Measurements from ENCODE around the gene PIK3AP1.
"Not testable (repeated sequence)": the region's sequence is repeated elsewhere in the genome, so short reads cannot be mapped to it uniquely, and the experiment has no call there.

PIK3AP1 gene

GRCh38 chr10:96695975-96696634 lies 24.2 kb downstream of the PIK3AP1 start:
- DNase-seq, result no peak

DNA sequence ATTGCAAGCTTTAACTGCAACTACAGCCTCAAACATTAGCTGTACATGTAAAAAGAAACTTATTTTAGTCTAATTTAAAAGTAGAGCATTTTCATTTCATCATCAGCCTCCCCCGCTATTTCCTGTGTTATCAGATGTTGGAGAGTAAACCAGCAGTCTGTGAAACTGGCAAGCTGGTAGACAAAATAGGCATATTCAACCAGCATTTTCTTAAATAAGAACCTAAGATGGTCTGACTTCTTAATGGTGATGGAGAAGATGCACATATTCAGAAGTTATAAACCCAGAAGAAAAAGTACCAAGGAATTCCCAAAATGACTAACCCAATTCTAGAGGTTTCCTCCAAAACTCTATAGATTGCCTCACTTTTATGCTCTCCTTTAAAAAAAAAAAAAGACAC lies 24.9 kb downstream of the PIK3AP1 start:
- DNase-seq, result no peak

DNA sequence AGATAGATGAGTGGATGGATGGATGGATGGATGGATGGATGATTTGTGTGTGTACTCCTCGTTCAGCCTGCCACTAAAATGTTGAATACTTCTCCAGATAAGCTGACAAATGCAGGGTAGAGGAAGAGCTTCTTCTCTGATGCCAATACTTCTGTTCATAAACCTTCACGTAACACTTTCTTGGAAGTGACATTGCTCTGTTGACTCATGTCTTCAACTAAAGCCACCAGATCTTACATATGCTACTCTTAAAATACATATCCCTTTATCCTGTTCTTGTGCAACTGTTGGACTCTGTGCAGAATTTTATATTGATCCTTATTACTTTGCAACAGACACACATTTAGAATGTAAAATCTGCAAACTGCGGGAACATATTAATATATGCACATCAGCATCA lies 26.9 kb downstream of the PIK3AP1 start:
- DNase-seq, result no peak

- no peak for DNase-seq
Measured at GRCh38 chr10:96692427-96692826, 27.9 kb downstream of the PIK3AP1 start.

DNA sequence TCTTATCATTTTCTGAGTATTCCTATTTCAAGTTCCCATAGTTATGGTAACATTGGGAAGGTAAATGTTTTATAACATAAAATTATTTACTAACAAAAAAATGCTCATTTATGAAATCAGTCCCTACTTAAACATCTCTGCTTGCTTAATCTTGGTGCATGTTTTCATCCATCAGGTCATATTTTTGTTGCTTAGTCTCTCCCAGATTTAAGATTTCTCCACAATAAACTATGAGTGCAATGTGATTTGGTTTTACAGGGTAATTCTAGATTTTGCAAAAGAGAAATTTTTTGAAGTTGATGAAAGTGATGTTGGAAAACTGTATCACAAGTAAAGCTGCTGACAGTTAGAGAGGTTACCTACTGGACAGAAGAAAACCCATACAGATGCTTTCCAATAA lies 28.6 kb downstream of the PIK3AP1 start:
- no peak for DNase-seq

DNA sequence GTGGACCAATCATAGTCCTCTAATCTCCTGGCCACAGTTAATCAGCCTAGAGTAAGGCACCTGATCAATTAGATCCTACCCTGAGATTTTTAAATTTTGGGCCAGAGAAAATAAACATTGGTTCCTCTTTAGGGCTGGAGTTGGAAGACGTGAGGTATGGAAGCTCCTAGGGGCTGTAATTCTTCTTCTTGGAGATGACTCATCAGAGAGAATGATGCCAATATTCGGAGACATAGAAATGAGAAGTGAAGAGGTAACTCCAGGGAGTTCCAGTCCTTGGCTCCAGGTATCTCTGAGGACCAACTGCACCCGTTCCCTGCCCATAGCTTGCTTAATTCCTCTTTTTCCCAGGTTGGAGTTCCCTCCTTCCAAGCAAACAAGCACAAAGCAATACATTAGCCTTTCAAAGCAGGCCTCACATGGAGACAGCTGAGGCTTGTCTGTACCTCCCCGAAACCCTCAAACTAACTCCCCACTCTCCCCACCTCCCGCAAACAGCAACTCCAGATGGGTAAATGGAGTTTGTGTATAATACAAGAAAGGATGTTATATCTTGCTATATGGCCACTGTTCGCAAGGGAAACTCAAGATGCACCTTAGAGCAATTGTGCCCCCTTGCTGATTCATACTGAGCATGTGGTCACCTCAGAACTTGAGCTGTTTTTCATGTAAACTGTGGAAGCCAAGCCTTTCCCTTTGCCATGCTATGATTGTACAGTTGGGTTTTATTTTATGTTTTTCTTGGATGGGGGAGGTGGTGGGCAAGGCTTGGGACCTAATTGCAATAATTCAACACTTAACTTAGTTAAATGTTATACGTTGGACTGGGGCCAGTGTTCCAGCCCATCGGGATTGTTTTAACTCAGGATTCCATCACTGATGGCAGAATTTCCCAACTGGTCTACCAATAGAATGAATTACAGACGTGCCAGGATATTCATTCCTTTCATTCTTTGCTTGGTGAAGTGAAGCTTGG lies 29.3 kb downstream of the PIK3AP1 start:
- no peak for DNase-seq

GRCh38 chr10:96688789-96689188 lies 31.5 kb downstream of the PIK3AP1 start:
- no peak for DNase-seq

DNA sequence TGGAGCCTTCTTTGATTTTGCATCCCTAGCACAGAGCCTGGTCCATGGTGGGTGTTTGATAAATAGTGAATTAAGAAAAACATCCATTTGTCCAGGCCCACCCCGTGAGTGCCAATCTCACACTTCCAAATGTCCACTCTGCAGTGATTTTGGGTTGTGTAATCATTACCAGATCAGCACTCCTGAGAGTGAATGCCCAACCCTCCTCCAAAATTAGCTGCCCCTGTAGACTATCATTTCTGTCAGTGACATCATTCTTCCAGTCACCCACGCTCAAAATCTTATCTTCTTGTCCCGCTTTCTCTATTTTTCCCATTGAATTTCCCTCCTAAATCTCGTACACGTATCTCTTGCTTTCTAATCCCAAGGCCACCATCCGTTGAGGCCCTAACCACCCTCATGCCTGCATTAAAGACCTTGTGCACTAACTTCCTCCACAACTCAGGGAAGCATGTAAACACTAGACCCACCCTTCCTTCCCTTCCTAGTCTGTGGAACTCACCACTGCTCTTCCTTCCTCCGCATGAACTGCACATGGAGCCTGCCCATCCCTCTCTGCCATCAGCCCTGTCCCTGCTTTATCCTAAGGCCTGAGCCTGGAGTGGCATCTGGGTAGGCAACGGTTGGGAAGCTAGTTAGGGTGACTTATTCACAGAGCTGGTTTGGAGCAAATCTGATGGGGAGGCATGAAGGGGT lies 32.8 kb downstream of the PIK3AP1 start:
- DNase-seq, result no peak

- DNase-seq, result no peak
Measured at GRCh38 chr10:96686514-96686913, 33.8 kb downstream of the PIK3AP1 start.

DNA sequence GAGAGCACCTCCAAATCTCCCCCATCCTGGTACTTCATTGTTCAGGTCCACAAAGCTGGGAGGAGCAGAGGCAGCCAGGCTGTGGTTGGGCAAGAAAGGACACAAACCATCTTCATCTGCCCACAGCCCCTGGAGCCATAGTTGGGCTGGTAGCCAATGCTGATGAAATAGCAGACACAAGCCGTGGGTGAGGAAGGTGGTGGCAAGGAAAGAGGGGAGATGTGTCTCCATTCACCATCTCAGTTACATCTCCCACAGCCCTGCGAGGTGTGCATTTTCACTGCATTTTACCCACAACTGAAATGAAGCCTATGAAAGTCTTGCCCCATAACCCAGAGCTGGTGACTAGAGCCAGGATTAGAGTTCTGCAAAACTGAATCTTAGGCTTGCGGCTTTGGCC lies 35.0 kb downstream of the PIK3AP1 start:
- DNase-seq, result no peak

- no peak for DNase-seq
Measured at GRCh38 chr10:96684826-96685225, 35.5 kb downstream of the PIK3AP1 start.

- DNase-seq, result peak; percentile 67
Measured at GRCh38 chr10:96683710-96684109, 36.6 kb downstream of the PIK3AP1 start.

- peak; percentile 89 for DNase-seq
Measured at GRCh38 chr10:96683065-96683464, 37.2 kb downstream of the PIK3AP1 start.

DNA sequence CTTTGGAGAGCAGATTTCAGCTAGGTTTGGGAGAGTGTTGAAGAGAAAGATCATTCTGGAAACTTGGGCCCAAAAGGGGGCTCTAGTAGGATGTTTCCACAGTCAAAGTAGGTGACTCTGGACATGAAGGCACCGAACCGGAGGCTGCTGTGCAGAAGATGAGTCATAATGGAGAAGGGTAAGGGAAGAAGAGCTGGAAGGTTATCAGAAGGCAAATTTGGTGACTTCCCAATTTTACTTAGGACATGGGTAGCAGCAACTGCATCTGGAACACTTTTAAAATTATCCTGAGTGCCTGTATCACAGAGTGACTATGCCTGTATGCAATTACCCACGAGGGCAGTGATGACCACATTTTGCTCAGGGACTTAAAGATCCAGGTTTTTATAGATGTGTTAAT lies 38.8 kb downstream of the PIK3AP1 start:
- no peak for DNase-seq

DNA sequence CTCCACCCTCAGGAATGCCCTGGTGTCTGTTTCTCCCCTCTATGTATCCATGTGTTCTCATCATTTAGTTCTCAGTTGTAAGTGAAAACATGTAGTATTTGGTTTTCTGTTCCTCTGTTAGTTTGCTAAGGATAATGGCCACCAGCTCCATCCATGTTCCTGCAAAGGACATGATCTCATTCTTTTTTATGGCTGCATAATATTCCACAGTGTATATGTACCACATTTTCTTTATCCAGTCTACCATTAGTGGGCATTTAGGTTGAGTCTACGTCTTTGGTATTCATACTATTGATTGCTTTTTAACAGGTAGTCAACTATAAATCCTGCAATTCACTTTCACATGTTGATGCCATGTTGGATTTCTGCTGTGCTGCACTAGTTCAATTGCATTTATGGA lies 39.9 kb downstream of the PIK3AP1 start:
- DNase-seq, result not testable (repeated sequence)

- no peak for DNase-seq
Measured at GRCh38 chr10:96678725-96679124, 41.6 kb downstream of the PIK3AP1 start.

GRCh38 chr10:96676272-96677112 lies 43.8 kb downstream of the PIK3AP1 start:
- no peak for DNase-seq

DNA sequence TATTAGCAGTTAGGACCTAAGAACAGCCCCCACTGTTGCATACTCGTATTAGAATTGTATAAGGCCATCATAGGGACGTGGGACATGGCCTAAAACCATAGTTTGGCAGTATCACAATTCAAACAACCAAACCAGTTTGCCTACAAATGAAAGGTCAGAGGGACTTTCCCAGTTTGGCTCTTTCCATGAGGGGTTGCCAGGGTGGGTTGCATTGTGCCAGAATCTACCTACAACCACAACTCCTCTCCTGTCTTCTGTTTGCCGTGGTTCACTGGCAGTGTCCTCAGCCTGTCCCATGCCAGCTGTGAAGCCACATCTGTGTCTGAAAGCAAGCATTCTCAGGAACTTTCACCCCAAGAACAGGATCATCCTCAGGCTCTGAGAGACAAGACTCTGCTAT lies 44.5 kb downstream of the PIK3AP1 start:
- no peak for DNase-seq

GRCh38 chr10:96673318-96674099 lies 46.8 kb downstream of the PIK3AP1 start:
- no peak for DNase-seq

GRCh38 chr10:96672481-96673175 lies 47.7 kb downstream of the PIK3AP1 start:
- no peak for DNase-seq

GRCh38 chr10:96671211-96671890 lies 49.0 kb downstream of the PIK3AP1 start:
- no peak for DNase-seq
